Measurements from ENCODE around the gene DPM3. TPM values are rescaled to one million over a fixed set of nuclear protein-coding genes. Genes with fewer than 3 reads are reported as not detected.

DPM3 gene
- total RNA-seq, 2 donors from 2014 or later, result 26.4 to 40.8 TPM

- ATAC-seq (peak; percentile 59 to 69), DNase-seq (ENCODE audit: low spot score in 2 of 2) (peak; percentile 55 to 85)
- Mint-ChIP-seq H3K9me3 (no peaks in the 10 kb centered on the region), H3K36me3 (peaks cover 25 to 29% of the 10 kb centered on the region in 2 donors), H3K27ac (peak overlapping the region; percentile 94 to 98)
Observed at GRCh38 chr1:155134880-155135414, 5.4 kb downstream of the DPM3 start.

- Mint-ChIP-seq H3K27ac (peak overlapping the region; percentile 94 to 98), H3K9me3 (no peaks in the 10 kb centered on the region), H3K36me3 (peaks cover 20 to 23% of the 10 kb centered on the region in 2 donors)
- ATAC-seq (no peak), DNase-seq (ENCODE audit: low spot score in 2 of 2) (no peak)
Observed at GRCh38 chr1:155134322-155134721, 6.0 kb downstream of the DPM3 start.

GRCh38 chr1:155133799-155134281, 6.5 kb downstream of the DPM3 start:
- Mint-ChIP-seq H3K27ac (no peak overlapping the region), H3K36me3 (peaks cover 18 to 21% of the 10 kb centered on the region in 2 donors), H3K9me3 (no peaks in the 10 kb centered on the region)
- DNase-seq (ENCODE audit: low spot score in 2 of 2) (no peak), ATAC-seq (no peak)

GRCh38 chr1:155131856-155132255, 8.5 kb downstream of the DPM3 start:
- Mint-ChIP-seq H3K9me3 (no peaks in the 10 kb centered on the region), H3K27ac (peak overlapping the region in 1 of 2 donors; percentile 37), H3K36me3 (peaks cover 2 to 6% of the 10 kb centered on the region in 2 donors)
- ATAC-seq (no peak), DNase-seq (ENCODE audit: low spot score in 2 of 2) (no peak)

- no peak for ATAC-seq
- H3K36me3 Mint-ChIP-seq, result peaks cover 0 to 6% of the 10 kb centered on the region in 2 donors
- no peaks in the 10 kb centered on the region for H3K9me3 Mint-ChIP-seq
- DNase-seq (ENCODE audit: low spot score in 2 of 2), result no peak
- H3K27ac Mint-ChIP-seq, result peak overlapping the region in 1 of 2 donors; percentile 37
Observed at GRCh38 chr1:155131285-155131684, 9.0 kb downstream of the DPM3 start.

GRCh38 chr1:155130272-155131006, 9.9 kb downstream of the DPM3 start:
- H3K27ac Mint-ChIP-seq, result no peak overlapping the region
- DNase-seq (ENCODE audit: low spot score in 2 of 2) (no peak), ATAC-seq (no peak)
- H3K36me3 Mint-ChIP-seq, result no peaks in the 10 kb centered on the region
- no peaks in the 10 kb centered on the region for H3K9me3 Mint-ChIP-seq

GRCh38 chr1:155128755-155129473, 11.4 kb downstream of the DPM3 start:
- no peaks in the 10 kb centered on the region for H3K9me3 Mint-ChIP-seq
- ATAC-seq, result peak in 1 of 2 donors; percentile 3
- H3K36me3 Mint-ChIP-seq, result no peaks in the 10 kb centered on the region

GRCh38 chr1:155127967-155128754, 12.2 kb downstream of the DPM3 start:
- DNase-seq (ENCODE audit: low spot score in 2 of 2), result no peak
- Mint-ChIP-seq H3K36me3 (no peaks in the 10 kb centered on the region), H3K9me3 (no peaks in the 10 kb centered on the region), H3K27ac (peak overlapping the region in 1 of 2 donors; percentile 62)
- no peak for ATAC-seq

More at GRCh38 chr1:155128755-155129473, 11.4 kb downstream of the DPM3 start:
- DNase-seq (ENCODE audit: low spot score in 2 of 2), result no peak
- peak overlapping the region in 1 of 2 donors; percentile 62 for H3K27ac Mint-ChIP-seq

GRCh38 chr1:155127105-155127966, 13.0 kb downstream of the DPM3 start, which contains the start of gene EFNA1:
Gene EFNA1, plus strand, starts transcription at chr1:155127876. Its CDS starts 102 bp downstream, at chr1:155127978.
- DNase-seq (ENCODE audit: low spot score in 2 of 2) (peak in 1 of 2 donors; percentile 49), ATAC-seq (peak; percentile 66 to 77)
- H3K9me3 Mint-ChIP-seq, result no peaks in the 10 kb centered on the region
- H3K36me3 Mint-ChIP-seq, result no peaks in the 10 kb centered on the region
- H3K27ac Mint-ChIP-seq, result peak within 1 kb of the TSS in 1 of 2 donors; percentile 62

- DNase-seq (ENCODE audit: low spot score in 2 of 2) (peak in 1 of 2 donors; percentile 28), ATAC-seq (peak; percentile 67 to 71)
- H3K27ac Mint-ChIP-seq, result no peak overlapping the region
- H3K9me3 Mint-ChIP-seq, result no peaks in the 10 kb centered on the region
- H3K36me3 Mint-ChIP-seq, result no peaks in the 10 kb centered on the region
Observed at GRCh38 chr1:155126556-155127104, 13.7 kb downstream of the DPM3 start.

- no peak for DNase-seq (ENCODE audit: low spot score in 2 of 2)
Observed at GRCh38 chr1:155125946-155126555, 14.3 kb downstream of the DPM3 start.

GRCh38 chr1:155125511-155125945, 14.8 kb downstream of the DPM3 start:
- DNase-seq (ENCODE audit: low spot score in 2 of 2) (no peak), ATAC-seq (no peak)
- Mint-ChIP-seq H3K36me3 (no peaks in the 10 kb centered on the region), H3K27ac (no peak overlapping the region), H3K9me3 (no peaks in the 10 kb centered on the region)

More at GRCh38 chr1:155125946-155126555, 14.3 kb downstream of the DPM3 start:
- no peak overlapping the region for H3K27ac Mint-ChIP-seq
- no peak for ATAC-seq
- no peaks in the 10 kb centered on the region for H3K36me3 Mint-ChIP-seq
- no peaks in the 10 kb centered on the region for H3K9me3 Mint-ChIP-seq

- DNase-seq (ENCODE audit: low spot score in 2 of 2) (no peak), ATAC-seq (no peak)
- Mint-ChIP-seq H3K36me3 (no peaks in the 10 kb centered on the region), H3K27ac (no peak overlapping the region), H3K9me3 (no peaks in the 10 kb centered on the region)
Observed at GRCh38 chr1:155124503-155125463, 15.5 kb downstream of the DPM3 start.

GRCh38 chr1:155123801-155124200, 16.5 kb downstream of the DPM3 start:
- H3K9me3 Mint-ChIP-seq, result no peaks in the 10 kb centered on the region
- no peak for DNase-seq (ENCODE audit: low spot score in 2 of 2)
- H3K27ac Mint-ChIP-seq, result no peak overlapping the region
- H3K36me3 Mint-ChIP-seq, result no peaks in the 10 kb centered on the region
- ATAC-seq, result no peak

All from activated naive CD4-positive, alpha-beta T cell treated with anti-CD3 and anti-CD28 coated beads, Interleukin-2, amount 50 U/mL, for 72 hours (primary cell).